ENCODE results near the gene NEURL1.

The NEURL1 gene

DNA sequence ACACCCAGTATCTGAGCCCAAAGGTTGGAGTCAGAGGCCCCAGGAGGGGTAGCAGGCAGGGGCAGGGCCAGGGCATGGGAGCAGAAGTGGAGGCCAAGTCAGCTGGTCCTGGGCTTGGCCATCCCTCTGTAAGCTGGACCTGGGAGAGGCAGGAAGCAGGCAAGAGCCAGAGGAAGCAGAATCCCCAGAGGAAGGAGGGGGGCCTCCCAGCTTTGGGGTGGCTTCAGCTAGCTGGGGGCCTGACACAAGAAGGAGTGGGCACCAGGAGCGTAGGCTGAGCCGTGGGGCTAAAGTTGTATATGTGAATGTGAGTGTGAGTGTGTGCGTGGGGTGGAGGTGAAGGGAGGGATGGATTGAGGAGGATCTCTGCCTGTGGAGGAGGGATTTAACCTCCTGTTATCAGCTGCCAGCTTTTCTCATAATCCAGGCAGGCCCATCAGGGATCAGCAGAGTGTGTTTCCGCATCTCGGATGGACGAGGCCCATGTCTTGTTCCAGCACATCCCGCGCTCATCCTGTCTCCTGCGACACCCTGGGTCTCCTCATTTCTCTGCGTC, 54.0 kb downstream of the NEURL1 start:
- no peak for DNase-seq (ENCODE audit: low spot score)

GRCh38 chr10:103548006-103548405, 54.5 kb downstream of the NEURL1 start:
- DNase-seq (ENCODE audit: low spot score), result no peak

- DNase-seq (ENCODE audit: low spot score), result no peak
Observed at GRCh38 chr10:103548581-103549348, 55.3 kb downstream of the NEURL1 start.

DNA sequence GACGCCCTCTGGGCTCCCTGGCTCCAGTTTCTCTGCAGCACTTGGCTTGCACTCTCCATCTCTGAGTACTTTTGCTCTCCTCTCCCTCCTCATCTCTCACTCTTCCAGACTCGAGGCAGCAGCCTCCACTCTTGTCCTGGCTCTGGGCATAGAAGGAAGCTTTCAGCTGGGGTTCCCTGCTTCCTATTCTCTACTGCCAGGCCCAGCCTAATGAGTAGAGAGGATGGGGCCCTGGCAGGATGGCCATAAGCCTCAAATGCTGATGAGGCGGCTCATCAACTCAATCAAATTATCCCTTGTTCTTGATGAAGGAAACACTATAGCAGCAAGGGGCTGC, 55.8 kb downstream of the NEURL1 start:
- no peak for DNase-seq (ENCODE audit: low spot score)

GRCh38 chr10:103550229-103550628, 56.7 kb downstream of the NEURL1 start:
- DNase-seq (ENCODE audit: low spot score), result no peak

- peak; percentile 38 for DNase-seq (ENCODE audit: low spot score)
Observed at GRCh38 chr10:103551619-103552602, 58.4 kb downstream of the NEURL1 start.

- no peak for DNase-seq (ENCODE audit: low spot score)
Observed at GRCh38 chr10:103552856-103553742, 59.6 kb downstream of the NEURL1 start.

DNA sequence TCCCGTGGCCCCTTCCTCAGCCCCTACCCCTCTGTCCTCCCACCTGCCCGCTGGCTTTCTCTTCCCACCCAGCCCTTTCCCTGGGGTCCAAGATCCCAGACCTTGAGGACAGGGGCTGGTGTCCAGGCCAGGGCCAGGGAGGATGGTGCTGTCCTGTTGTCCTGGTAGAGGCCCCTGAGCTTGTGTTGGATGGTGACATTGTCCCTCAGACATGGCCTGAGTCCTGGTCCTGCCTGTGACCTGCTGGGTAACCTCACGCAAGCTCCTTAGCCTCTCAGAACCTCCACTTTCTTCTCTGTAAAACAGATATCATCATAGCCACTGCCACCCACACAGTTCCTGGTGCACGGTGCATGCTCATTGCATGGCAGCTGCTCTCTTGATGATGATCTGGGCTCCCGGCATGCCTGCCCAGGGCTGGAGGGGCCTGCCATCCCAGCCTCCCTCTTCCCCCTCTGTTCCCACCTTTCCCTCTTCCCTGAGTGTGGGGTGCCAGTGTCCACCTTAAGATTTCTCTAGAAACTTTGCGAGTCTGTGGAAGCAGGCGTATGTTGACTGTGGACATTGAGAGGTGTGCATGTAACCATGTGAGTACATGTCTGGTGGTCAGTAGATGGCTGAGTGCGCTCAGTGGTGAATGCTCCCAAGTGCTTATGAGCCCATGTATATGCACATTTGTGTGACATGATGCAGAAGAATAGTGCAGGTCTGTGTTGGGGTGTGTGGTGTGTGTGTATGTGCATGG, 60.4 kb downstream of the NEURL1 start:
- no peak for DNase-seq (ENCODE audit: low spot score)

- no peak for DNase-seq (ENCODE audit: low spot score)
Observed at GRCh38 chr10:103554488-103555324, 61.2 kb downstream of the NEURL1 start.

DNA sequence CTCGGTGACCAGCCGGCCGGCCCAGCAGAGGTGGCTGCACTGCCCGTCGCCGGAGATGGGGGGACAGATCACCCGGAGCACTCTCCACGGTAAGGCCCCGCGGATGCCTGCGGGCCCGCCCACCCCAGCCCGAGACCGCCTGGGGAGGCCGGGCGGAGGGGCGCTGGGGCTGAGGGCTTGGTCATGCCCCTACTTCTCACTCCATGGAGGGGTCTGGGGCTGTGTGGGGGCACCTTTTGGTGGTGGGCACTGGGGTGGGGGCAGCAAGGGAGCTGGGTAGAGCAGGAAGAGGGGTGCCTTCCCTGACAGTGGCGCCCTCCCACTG, 61.8 kb downstream of the NEURL1 start:
- no peak for DNase-seq (ENCODE audit: low spot score)

- no peak for DNase-seq (ENCODE audit: low spot score)
Observed at GRCh38 chr10:103555712-103556111, 62.2 kb downstream of the NEURL1 start.

DNA sequence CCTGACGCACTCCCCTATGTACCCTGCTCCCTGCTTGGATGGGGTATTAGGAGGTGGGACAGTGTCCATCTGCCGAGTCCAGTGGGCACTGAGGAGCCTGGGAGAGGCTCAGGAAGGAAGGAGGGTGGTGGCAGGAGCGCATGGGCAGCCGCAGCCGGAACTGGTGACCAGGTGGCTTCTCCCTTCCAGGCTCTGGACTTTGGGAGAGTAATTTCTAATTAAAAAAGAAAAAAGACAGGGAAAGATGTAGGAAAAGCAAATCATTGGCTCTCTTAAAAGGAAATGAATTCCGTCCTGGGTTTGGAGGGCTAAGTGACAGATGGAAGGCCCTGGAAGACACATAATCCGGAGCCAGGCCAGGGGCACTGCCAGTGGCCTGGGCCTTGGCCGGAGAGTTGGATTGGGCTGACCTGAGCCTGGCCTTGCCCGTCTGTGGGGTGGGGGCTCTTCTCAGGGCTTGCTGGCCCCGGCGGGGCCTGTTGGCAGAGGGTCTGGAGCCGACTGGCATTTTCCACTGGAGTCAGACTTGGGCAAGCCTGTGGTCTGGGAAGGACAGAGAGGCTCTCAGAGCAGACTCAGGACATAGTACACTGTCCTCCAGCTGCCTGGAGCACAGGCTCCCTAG, 63.0 kb downstream of the NEURL1 start:
- no peak for DNase-seq (ENCODE audit: low spot score)

DNA sequence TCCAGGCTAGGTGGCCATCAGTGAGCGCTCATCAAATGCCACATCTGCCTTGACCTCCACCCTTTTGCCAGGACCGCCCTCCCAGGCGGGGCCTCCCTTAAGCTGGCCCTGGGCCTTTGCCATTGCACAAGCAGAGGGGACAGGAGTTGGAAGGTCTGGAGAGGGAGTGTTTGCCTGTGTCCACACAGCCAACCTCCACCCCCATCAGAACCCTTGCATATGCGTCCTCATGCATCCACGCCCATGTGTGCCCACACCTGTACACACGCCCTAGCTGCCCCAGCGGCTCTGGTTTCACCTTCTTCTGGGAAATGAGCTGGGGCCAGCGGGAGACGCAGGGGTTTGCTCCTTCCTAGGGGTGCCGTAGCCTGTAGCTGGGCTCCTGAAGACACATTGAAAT, 64.0 kb downstream of the NEURL1 start:
- no peak for DNase-seq (ENCODE audit: low spot score)

DNA sequence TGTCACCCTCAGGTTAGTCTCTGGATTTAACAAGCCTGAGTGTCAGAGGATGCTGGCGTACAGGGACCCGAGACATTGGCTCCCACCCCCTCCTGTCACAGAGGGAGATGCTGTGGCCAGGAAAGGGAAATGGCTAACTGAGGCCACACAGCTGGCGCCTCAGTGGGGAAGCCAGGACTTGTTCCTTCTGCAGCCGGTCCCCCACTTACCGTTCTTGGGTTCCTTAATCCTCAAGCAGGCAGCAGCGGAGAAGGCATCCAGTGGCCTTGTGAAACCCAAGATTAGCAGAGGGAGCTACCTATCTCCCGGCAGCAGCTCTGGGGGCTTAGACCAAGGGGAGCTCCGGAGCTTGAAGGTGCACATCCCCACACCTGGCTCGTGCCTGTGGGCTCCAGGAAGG, 65.4 kb downstream of the NEURL1 start:
- no peak for DNase-seq (ENCODE audit: low spot score)

DNA sequence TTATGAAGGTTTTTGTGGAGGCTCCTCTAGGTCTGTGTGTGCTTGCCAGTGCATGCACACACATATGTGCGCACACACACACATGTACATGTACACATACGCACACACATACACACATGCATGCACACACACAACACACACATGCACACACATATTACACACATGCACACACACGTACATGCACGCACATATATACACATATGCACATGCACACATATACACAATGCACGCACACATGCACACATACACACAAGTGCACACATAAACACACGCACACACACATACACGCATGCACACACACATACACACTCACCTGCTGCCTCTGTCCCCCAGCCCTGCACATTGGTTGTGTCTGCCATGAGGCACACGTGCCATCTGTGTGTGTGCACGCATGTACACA, 66.3 kb downstream of the NEURL1 start:
- DNase-seq (ENCODE audit: low spot score), result no peak

DNA sequence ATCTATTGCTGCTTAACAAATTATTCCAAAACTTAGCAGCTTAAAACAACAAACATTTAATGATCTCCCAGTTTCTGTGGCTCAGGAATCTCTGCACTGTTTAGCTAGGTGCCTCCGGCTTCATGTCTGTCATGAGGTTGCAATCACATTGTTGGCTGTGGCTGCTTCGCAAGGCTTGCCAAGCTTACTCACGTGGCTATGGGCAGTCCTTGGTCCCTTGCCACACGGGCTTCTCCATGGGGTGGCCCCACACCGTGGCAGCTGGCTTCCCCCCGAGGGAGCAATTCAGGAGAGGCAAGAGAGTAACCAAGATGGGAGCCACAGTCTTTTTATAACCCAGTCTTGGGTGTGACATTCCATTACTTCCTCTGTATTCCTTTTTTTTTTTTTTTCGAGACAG, 67.4 kb downstream of the NEURL1 start:
- no peak for DNase-seq (ENCODE audit: low spot score)

DNA sequence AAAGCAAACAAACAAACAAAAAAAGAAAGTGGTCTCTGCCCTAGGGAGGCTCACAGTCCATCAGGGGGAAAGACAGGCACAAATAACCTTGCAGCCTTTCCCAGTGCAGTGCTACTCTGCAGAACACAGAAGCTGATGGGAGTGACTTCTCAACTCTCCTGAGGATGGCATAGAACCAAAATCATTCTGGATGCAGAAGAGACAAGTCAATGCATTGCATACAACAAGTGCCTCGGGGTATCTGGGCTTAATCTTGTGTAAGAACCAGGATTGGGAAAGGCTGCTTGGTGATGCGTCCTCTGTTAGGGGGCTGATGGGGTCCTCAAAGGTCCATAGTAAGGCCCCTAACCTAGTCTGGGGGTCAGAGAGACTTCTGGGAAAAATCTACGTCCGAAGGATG, 68.9 kb downstream of the NEURL1 start:
- DNase-seq (ENCODE audit: low spot score), result no peak

DNA sequence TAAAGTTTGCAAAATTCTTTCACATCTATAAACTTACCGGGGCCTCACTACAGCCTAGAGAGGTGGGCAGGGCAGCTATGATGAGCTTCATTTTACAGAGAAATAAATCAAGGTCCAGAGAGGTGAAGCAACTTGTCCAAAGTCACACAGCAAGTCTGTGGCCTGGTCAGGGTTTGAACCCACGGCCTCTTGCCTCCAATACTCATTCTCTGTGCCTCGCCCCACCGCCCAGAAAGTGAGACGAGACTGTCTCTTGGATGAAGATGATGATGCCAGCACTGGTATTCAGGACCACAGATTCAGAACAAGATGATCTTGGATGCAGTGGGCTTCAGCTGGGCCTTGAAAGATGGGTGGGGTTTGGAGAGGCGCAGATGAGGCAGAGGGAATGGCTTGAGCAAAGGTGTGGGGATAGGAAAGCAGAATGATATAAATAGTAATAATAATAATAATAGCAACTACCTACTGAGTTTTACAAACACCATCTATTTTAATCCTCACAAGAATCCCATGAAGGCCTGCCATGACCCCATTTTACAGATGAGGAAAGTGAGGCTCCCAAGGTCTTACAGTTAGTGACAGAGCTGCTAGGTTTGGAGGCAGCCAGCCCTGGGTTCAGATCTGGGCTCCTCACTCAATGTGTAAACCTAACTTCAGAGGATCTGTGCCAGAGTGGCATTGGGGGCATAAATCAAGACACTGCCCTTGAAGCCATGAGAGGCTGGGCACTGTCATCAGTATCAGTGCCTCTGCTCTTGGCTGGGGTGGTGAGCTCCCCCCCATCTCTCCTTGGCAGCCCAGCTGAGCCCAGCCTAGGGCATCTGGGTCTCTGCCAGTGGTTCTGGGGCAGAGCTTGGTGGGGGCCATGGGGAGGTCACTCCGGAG, 70.0 kb downstream of the NEURL1 start:
- DNase-seq (ENCODE audit: low spot score), result no peak

DNA sequence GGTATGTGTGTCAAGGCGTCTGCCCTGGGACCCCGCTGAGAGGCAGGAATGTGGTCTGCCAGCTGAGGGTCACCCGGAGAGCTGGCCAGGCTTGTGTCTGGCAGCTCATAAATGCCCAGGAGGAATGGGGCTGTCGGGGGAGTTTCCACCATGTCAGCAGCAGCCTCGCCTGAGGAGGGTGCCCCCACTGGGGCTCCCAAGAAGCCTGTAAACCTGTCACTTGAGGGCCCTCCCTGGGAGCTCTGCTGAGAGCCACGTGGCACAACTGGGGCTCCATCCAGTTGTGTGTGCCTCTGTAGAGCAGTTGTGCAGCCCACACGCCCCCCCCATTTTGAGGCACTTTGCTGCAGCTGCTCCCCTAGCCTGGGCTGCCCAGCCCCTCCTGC, 70.6 kb downstream of the NEURL1 start:
- no peak for DNase-seq (ENCODE audit: low spot score)
